GM12891 (cell line): Measurements from ENCODE around the gene GPR107.

Experiments used
- POLR2A ChIP-seq: IDR thresholded peaks from 2 replicates; pipeline ENCODE4 v1.6.1; 2011; ENCODE audit warnings: low read depth, low read length, control low read depth
- SPI1 ChIP-seq: IDR thresholded peaks from 2 replicates; pipeline ENCODE4 v1.6.1; 2011; ENCODE audit warnings: low read depth, low read length, control low read depth

DNA sequence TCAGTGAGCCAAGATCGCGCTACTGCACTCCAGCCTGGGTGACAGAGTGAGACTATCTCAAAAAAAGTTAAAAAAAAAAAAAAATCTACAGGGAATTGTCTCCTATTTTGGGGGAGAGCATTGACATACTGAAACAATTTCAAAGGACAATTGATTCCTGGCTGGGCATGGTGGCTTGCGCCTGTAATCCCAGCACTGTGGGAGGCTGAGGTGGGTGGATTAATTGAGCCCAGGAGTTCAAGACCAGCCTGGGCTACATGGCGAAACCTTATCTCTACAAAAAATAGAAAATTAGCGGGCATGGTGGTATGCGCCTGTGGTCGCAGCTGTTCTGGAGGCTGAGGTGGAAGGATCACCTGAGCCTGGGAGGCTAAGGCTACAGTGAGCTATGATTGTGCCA is 30.6 kb downstream of the GPR107 start:
- TF ChIP-seq POLR2A, result no peak
- no peak for TF ChIP-seq SPI1
